Mammary epithelial cell (primary cell): ENCODE data around the gene FSHR.

ENCODE experiments used
- EZH2 ChIP-seq: IDR thresholded peaks from 2 replicates; pipeline ENCODE4 v1.6.1; 2012; ENCODE audit warnings: low read length, inconsistent platforms, borderline replicate concordance
- TF ChIP-seq, protein P1 (sequence below), 2 donors: IDR thresholded peaks in 1 of 2; conservative IDR thresholded peaks in 1 of 2; 2 replicates each; pipeline ENCODE4 v1.5.1; 2011 to 2012; ENCODE audit warnings: inconsistent platforms in 2 of 2, low read length in 2 of 2, mild to moderate bottlenecking in 2 of 2, control low read depth in 1 of 2, low read depth in 1 of 2; ENCODE audit not compliant: insufficient read depth in 1 of 2; ENCODE audit errors: extremely low read depth in 1 of 2

DNA sequence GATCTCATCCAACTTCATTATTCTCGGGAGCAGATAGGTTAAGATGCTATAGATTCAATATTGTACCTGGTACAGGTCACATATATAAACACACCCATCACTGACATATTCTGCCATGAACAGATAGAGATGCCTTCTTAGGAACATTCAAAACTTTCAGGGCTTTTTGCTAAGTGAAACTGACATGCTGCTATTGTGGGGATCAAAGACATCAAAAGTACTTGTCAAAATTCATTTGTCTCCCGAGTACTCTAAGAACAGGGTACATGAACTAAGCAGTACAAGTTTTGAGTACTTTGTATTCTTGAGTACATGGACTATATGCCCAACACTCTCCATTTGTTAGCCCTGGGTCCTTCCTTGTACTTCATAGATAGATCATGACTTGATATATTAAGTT is 173.5 kb downstream of the FSHR start:
- TF ChIP-seq, protein P1, sequence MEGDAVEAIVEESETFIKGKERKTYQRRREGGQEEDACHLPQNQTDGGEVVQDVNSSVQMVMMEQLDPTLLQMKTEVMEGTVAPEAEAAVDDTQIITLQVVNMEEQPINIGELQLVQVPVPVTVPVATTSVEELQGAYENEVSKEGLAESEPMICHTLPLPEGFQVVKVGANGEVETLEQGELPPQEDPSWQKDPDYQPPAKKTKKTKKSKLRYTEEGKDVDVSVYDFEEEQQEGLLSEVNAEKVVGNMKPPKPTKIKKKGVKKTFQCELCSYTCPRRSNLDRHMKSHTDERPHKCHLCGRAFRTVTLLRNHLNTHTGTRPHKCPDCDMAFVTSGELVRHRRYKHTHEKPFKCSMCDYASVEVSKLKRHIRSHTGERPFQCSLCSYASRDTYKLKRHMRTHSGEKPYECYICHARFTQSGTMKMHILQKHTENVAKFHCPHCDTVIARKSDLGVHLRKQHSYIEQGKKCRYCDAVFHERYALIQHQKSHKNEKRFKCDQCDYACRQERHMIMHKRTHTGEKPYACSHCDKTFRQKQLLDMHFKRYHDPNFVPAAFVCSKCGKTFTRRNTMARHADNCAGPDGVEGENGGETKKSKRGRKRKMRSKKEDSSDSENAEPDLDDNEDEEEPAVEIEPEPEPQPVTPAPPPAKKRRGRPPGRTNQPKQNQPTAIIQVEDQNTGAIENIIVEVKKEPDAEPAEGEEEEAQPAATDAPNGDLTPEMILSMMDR (conservative IDR thresholded peaks at IDR 0.05 in 1 of 2, IDR thresholded peaks at IDR 0.05 in 1 of 2; ENCODE audit: extremely low read depth in 1 of 2, insufficient read depth in 1 of 2, low read depth in 1 of 2, low read length in 2 of 2) = no peak
- no peak for TF ChIP-seq EZH2
